Ovary (tissue), 9 donors: ENCODE results near the gene TESMIN. TPM values are rescaled to one million over a fixed set of nuclear protein-coding genes. Genes with fewer than 3 reads are reported as not detected.

Source experiments
- DNase-seq, 5 donors: peaks; one replicate each; pipeline ENCODE4 v3.0.0-alpha.2; 2019 to 2020
- H3K27ac ChIP-seq, 2 donors: fragments of 200-600 bp; one replicate each; pipeline versions ENCODE4 v1.5.1 to v1.8.0; 2019 to 2022
- H3K27me3 ChIP-seq: fragments of 200-600 bp; one replicate; pipeline ENCODE4 v1.8.0; 2022
- H3K36me3 ChIP-seq: fragments of 200-600 bp; sonication (generic); one replicate; pipeline ENCODE4 v1.5.1; 2019
- H3K4me1 ChIP-seq: one replicate; pipeline ENCODE4 v1.8.1; 2013; ENCODE audit warnings: mild to moderate bottlenecking, moderate library complexity; ENCODE audit not compliant: insufficient read depth
- H3K4me3 ChIP-seq: fragments of 200-600 bp; sonication (generic); one replicate; pipeline ENCODE4 v1.5.1; 2017
- H3K9me3 ChIP-seq, 2 donors: fragments of 200-600 bp in 1 of 2; sonication (generic) in 1 of 2; one replicate each; pipeline versions ENCODE4 v1.5.1 to v1.8.1; 2013 to 2019; ENCODE audit warnings: mild to moderate bottlenecking in 1 of 2, moderate library complexity in 1 of 2
- CTCF ChIP-seq, 3 donors: fragments of 450-650 bp in 2 of 3; fragments of 200-600 bp in 1 of 3; IDR thresholded peaks; one replicate each; pipeline versions ENCODE4 v1.5.1 to v1.8.0; 2016 to 2022; ENCODE audit warnings: antibody characterized with exemption in 3 of 3, mild to moderate bottlenecking in 1 of 3
- EP300 ChIP-seq: sonication (generic); formaldehyde crosslinking; IDR thresholded peaks from one replicate; pipeline ENCODE4 v1.6.1; 2017; ENCODE audit warnings: antibody characterized with exemption
- POLR2A ChIP-seq: fragments of 450-650 bp; IDR thresholded peaks from one replicate; pipeline ENCODE4 v1.6.1; 2017; ENCODE audit warnings: antibody characterized with exemption, mild to moderate bottlenecking, moderate library complexity
- WGBS, 3 donors: extraction: QIAGEN DNeasy Blood & Tissue Kit in 1 of 3; methylation state at CpG; one replicate each; pipeline versions ENCODE4 v1.1.5 to v1.1.7; 2013 to 2017; 5-methylcytosine and 5-hydroxymethylcytosine counted together
- intact Hi-C, 4 donors: fragments of 100-400 bp; cut with DNase I; formaldehyde crosslinking; loops; one replicate each; pipeline versions ENCODE4 v1.11.0 to v1.15.1; 2022 to 2023
- polyA plus RNA-seq, 2 donors: library from polyadenylated mRNA; stranded (reverse); fragments of 200-250 nt in 1 of 2; fragments of 350-450 nt in 1 of 2; fragmentation: Illumina TruSeq in 1 of 2; extraction: RNeasy Lipid Tissue Mini Kit (QIAGEN cat#74804) in 1 of 2; gene quantifications; one replicate each; pipeline ENCODE4 v1.2.3, GENCODE V29; 2013 to 2014
- total RNA-seq, 7 donors: library from RNA; depleted of rRNA in 2 of 7; stranded (reverse); fragments of >200 nt in 2 of 7; fragmentation: NEBNext Ultra II Directional in 3 of 7; extraction: Animal tissue kit (Norgen Biotek cat#: 25700) in 3 of 7; gene quantifications; one replicate each; pipeline versions ENCODE4 v1.1.0 to v1.2.4, GENCODE V29; 2016 to 2023
- donor health status: DM: no; HTN: no; CAD: no; lungs with moderate emphysema.
- donor health status: DM: no; HTN: no; CAD: no.
- donor health status: Bipolar disorder and iron deficiency.
- donor health status: DM: yes; HTN: yes; CAD: no.
- donor health status: DM: no; HTN: no; CAD: no.
- donor health status: DM: yes; HTN: yes; CAD: no.

Gene TESMIN
- total and polyA plus RNA-seq, 9 donors = 1.1 to 4.1 (median 1.7) TPM

- H3K36me3 ChIP-seq = no peaks in the 10 kb centered on the region
- whole genome bisulfite sequencing, 3 donors = 85 to 87% (median 86%) methylated on average over 15 of the region's 15 CpGs
Measured at GRCh38 chr11:68762481-68762880, 11.2 kb upstream of the TESMIN start.

GRCh38 chr11:68761801-68762200 is 10.5 kb upstream of the TESMIN start:
- WGBS, 3 donors = 83 to 93% (median 85%) methylated on average over 12 of the region's 12 CpGs
- no peak overlapping the region for H3K27ac ChIP-seq
- no peaks in the 10 kb centered on the region for H3K36me3 ChIP-seq
- intact Hi-C loops = no loop called here
- no peaks in the 10 kb centered on the region for H3K4me1 ChIP-seq
- H3K9me3 ChIP-seq = no peaks in the 10 kb centered on the region
- no peak overlapping the region for H3K4me3 ChIP-seq
- no peak for DNase-seq
- no peaks in the 10 kb centered on the region for H3K27me3 ChIP-seq
- TF ChIP-seq POLR2A (no peak), EP300 (no peak), CTCF (IDR thresholded peaks at IDR 0.05) (no peak)

More at GRCh38 chr11:68762481-68762880, 11.2 kb upstream of the TESMIN start:
- no peaks in the 10 kb centered on the region for H3K27me3 ChIP-seq
- H3K4me3 ChIP-seq = no peak overlapping the region
- no peak for DNase-seq
- intact Hi-C loops = no loop called here
- no peak for TF ChIP-seq POLR2A
- H3K9me3 ChIP-seq = no peaks in the 10 kb centered on the region
- no peaks in the 10 kb centered on the region for H3K4me1 ChIP-seq
- no peak overlapping the region for H3K27ac ChIP-seq

- WGBS, 3 donors = 85 to 94% (median 93%) methylated on average over 15 of the region's 15 CpGs
- no peak overlapping the region for H3K27ac ChIP-seq
- H3K27me3 ChIP-seq = no peaks in the 10 kb centered on the region
- intact Hi-C loops = no loop called here
- no peak for DNase-seq
- no peaks in the 10 kb centered on the region for H3K9me3 ChIP-seq
- TF ChIP-seq POLR2A (no peak), CTCF (IDR thresholded peaks at IDR 0.05) (no peak), EP300 (no peak)
- H3K36me3 ChIP-seq = no peaks in the 10 kb centered on the region
- H3K4me3 ChIP-seq = no peak overlapping the region
- no peaks in the 10 kb centered on the region for H3K4me1 ChIP-seq
Measured at GRCh38 chr11:68759991-68760390, 8.7 kb upstream of the TESMIN start.

- Histone ChIP-seq H3K36me3 (no peaks in the 10 kb centered on the region), H3K4me3 (no peak overlapping the region), H3K4me1 (no peaks in the 10 kb centered on the region), H3K27me3 (no peaks in the 10 kb centered on the region), H3K9me3 (no peaks in the 10 kb centered on the region), H3K27ac (no peak overlapping the region)
- TF ChIP-seq POLR2A (no peak), EP300 (no peak), CTCF (IDR thresholded peaks at IDR 0.05) (no peak)
- 77 to 82% (median 79%) methylated on average over 8 of the region's 8 CpGs for WGBS, 3 donors
- no peak for DNase-seq
- intact Hi-C loops = no loop called here
Measured at GRCh38 chr11:68757711-68758110, 6.4 kb upstream of the TESMIN start.

- Histone ChIP-seq H3K9me3 (no peaks in the 10 kb centered on the region), H3K36me3 (no peaks in the 10 kb centered on the region)
- intact Hi-C loops = no loop called here
Measured at GRCh38 chr11:68756171-68756766, 4.9 kb upstream of the TESMIN start.

More at GRCh38 chr11:68756171-68756766, 4.9 kb upstream of the TESMIN start:
- no peak for DNase-seq
- Histone ChIP-seq H3K4me1 (no peaks in the 10 kb centered on the region), H3K27ac (no peak overlapping the region), H3K27me3 (no peaks in the 10 kb centered on the region), H3K4me3 (no peak overlapping the region)
- WGBS, 3 donors = 84 to 90% (median 87%) methylated on average over 12 of the region's 12 CpGs
- no peak for TF ChIP-seq CTCF (IDR thresholded peaks at IDR 0.05)
- TF ChIP-seq EP300 = no peak
- TF ChIP-seq POLR2A = no peak
